Right lobe of liver (tissue), 4 donors: ENCODE measurements around the gene PRKCI.
"Not testable (repeated sequence)": the region's sequence is repeated elsewhere in the genome, so short reads cannot be mapped to it uniquely, and the experiment has no call there.

Experiments
- POLR2A ChIP-seq: fragments of 450-650 bp; IDR thresholded peaks from one replicate; pipeline ENCODE4 v1.6.1; 2017; ENCODE audit warnings: antibody characterized with exemption, mild to moderate bottlenecking
- TF ChIP-seq, protein P1 (sequence below), 4 donors: fragments of 200-600 bp in 3 of 4; fragments of 450-650 bp in 1 of 4; IDR thresholded peaks; one replicate each; pipeline versions ENCODE4 v1.5.1 to v1.8.0; 2016 to 2022; ENCODE audit warnings: antibody characterized with exemption in 4 of 4, mild to moderate bottlenecking in 2 of 4
- donor health status: DM: no; HTN: no; CAD: no.
- donor health status: DM: no; HTN: no; CAD: no.
- donor health status: DM: no; HTN: yes; CAD: no.

DNA sequence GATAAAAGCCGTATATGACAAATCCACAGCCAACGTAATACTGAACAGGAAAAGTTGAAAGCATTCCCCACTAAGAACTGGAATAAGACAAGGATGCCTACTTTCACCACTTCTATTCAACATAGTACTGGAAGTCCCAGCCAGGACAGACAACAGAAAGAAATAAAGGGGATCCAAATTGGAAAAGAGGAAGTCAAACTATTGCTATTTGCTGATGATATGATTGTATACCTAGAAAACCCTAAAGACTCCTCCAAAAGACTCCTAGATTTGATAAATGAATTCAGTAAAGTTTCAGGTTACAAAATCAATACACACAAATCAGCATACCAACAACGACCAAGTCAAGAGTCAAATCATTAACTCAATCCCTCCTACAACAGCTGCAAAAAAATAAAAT lies 26.5 kb upstream of the PRKCI start:
- TF ChIP-seq, protein P1, sequence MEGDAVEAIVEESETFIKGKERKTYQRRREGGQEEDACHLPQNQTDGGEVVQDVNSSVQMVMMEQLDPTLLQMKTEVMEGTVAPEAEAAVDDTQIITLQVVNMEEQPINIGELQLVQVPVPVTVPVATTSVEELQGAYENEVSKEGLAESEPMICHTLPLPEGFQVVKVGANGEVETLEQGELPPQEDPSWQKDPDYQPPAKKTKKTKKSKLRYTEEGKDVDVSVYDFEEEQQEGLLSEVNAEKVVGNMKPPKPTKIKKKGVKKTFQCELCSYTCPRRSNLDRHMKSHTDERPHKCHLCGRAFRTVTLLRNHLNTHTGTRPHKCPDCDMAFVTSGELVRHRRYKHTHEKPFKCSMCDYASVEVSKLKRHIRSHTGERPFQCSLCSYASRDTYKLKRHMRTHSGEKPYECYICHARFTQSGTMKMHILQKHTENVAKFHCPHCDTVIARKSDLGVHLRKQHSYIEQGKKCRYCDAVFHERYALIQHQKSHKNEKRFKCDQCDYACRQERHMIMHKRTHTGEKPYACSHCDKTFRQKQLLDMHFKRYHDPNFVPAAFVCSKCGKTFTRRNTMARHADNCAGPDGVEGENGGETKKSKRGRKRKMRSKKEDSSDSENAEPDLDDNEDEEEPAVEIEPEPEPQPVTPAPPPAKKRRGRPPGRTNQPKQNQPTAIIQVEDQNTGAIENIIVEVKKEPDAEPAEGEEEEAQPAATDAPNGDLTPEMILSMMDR (IDR thresholded peaks at IDR 0.05): not testable (repeated sequence)
- TF ChIP-seq POLR2A: not testable (repeated sequence)
